CD4-positive, alpha-beta T cell treated with Interleukin-17A for 1 hour (primary cell): Measurements from ENCODE around the gene VEPH1.

Experiments
- DNase-seq: peaks from one replicate; pipeline ENCODE4 v3.0.0-alpha.2; 2020

The VEPH1 gene

DNA sequence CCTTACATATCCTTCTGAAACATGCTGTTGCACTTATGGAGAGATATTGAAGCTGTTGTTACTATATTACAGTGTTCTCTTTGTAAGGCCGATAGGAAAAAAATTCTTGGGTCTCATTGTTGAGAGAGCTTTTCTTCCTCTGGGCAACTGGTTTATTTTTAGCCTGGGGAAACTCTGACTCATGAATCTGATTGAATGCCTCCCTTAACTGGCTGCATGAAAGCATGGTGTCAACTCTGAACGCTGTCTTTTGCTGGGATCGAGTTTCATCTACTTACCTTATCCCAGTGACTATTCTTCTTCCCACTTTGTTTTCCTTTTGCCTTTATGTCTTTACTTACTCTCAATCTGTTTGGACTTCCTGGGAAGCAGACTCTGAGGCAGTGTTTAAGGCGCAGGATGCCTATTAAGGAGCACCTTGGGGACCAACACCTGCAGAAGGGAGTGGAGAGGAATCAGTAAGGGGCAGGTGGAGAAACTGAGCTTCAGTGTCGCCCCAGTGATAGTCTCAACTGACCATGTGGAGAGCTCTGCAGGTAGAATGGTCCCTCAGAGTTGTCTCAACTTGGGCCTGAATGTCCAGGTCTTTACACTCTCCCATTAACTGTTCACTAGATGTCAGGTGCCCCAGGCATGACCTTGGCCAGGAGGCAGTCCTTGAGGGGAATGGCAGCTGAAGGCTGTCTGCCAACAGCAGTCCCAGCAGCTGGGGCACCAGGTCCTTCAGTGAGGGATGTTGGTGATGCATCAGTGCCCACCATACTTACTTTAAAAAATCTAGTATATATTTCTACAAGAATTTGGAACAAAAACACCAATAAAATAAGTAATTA lies 254.4 kb downstream of the VEPH1 start:
- DNase-seq, result no peak

DNA sequence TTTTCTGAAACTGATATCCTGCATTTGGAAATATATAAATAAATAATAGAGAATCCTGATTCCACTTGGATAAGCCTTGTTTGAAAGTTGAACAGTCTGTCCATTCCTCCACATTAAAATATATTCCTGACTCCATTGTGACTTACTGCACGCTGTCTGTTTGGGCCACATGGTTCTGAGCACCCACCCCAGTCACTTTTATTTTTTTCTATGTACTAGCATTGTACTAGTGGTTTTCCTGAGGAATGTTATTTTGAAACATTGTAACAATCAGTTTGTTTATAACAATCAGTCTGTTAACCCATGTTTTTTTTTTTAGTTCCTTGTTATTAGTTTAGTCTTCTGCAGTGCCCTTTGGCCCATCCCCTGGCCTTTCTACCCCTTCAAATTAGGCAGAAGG lies 255.8 kb downstream of the VEPH1 start:
- no peak for DNase-seq

GRCh38 chr3:157242836-157243235 lies 260.4 kb downstream of the VEPH1 start:
- DNase-seq, result no peak

GRCh38 chr3:157241599-157241998 lies 261.6 kb downstream of the VEPH1 start:
- DNase-seq, result no peak

GRCh38 chr3:157240408-157240807 lies 262.8 kb downstream of the VEPH1 start:
- no peak for DNase-seq

GRCh38 chr3:157239082-157239704 lies 264.0 kb downstream of the VEPH1 start:
- DNase-seq, result peak; percentile 74

DNA sequence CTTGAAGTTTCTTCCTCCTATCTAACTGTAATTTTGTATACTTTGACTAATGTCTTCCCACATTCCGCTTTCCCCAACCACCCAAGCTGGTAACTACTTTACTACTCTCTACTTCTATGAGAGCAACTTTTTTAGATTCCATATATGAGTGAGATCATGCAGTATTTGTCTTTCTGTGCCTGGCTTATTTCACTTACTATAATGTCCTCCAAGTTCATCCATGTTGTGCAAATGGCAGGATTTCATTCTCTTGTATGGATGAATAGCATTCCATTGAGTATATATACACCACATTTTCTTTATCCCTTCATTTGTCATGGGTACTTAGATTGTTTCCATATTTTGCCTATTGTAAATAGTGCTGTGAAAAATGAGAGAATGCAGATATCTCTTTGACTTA lies 264.8 kb downstream of the VEPH1 start:
- DNase-seq, result no peak

DNA sequence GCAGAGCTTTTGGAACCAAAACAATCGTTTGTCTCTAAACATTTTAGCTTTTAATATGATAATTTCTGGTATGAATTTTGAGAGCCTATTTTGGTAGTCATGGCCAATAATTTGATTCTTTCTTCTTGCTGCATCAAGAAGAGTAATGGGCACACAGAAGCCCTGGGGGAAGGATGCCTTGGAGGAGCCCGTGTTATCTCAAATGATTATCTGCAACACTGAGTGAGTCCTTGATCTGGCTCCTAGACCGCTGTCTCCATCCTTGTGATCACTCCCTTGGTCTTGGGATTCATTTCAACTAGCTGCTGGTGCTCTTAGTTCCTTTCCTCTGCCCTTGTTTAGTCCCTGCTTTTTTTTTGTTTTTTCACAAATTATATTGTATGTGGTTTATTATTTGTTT lies 265.3 kb downstream of the VEPH1 start:
- no peak for DNase-seq

GRCh38 chr3:157235291-157235690 lies 267.9 kb downstream of the VEPH1 start:
- DNase-seq, result no peak

DNA sequence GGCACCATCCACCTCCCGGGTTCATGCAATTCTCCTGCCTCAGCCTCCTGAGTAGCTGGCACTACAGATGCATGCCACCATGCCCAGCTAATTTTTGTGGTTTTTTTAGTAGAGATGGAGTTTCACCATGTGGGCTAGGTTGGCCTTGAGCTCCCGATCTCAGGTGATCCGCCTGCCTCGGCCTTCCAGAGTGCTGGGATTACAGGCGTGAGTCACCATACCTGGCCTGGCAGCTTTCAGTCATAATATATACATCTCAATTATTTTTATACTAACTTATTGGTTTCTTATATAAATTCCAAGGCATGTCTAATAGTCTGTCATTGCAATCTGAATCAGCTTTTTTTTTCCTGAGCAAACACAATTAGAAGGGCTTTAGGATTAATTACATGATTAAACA lies 269.3 kb downstream of the VEPH1 start:
- no peak for DNase-seq

DNA sequence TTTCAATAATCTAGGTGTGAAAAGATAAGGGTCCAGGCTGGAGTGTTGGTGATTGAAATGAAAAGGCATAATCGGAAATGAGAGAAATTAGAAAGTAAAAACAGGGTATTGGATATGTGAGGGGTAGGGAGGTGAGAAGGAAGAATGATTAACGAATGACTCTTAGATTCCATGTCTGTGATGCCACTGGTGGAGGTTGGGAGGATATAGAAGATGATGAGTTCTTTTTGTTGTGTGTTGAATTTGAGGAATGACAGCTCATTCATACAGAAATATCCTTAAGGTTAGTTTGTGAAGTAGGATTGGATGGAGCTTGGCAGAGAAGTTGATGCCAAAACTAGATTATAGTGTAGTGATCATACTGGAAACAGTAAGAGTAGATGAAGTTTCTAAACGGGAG lies 271.1 kb downstream of the VEPH1 start:
- no peak for DNase-seq

GRCh38 chr3:157231071-157231470 lies 272.1 kb downstream of the VEPH1 start:
- no peak for DNase-seq

GRCh38 chr3:157226173-157226847 lies 276.9 kb downstream of the VEPH1 start:
- DNase-seq, result no peak

- DNase-seq, result no peak
These were observed 278.2 kb downstream of the VEPH1 start for GRCh38 chr3:157225001-157225400.

GRCh38 chr3:157220883-157221282 lies 282.3 kb downstream of the VEPH1 start:
- DNase-seq, result no peak

- no peak for DNase-seq
These were observed 283.0 kb downstream of the VEPH1 start for GRCh38 chr3:157220211-157220610.

DNA sequence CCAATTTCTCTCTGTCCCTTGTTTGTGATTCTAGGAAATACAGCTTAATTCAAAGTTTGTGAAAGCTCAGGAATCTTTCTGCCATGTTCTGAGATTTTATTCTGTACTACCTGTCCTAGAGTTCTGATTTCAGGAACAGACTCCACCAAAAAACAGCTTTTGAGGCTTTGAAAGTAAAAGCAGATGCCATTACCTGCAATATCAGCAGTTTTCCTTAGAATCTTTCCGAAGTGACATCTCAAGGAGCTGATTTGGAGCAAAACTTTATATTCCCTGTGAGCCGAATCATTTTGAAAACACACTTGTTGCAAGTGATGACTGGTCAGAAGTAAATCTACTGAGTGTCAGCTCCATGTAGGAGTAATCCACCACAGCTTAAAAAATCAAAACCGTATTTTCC lies 284.0 kb downstream of the VEPH1 start:
- no peak for DNase-seq
